NCI-H1092 (cell line): ENCODE data around the gene NPSR1.
"Not testable (repeated sequence)": the region's sequence is repeated elsewhere in the genome, so short reads cannot be mapped to it uniquely, and the experiment has no call there.

Source experiments
- DNase-seq: peaks from one replicate; lab custom pipeline; 2025; lab: John Stamatoyannopoulos, UW

The NPSR1 gene

GRCh38 chr7:34869057-34869456 lies 211.0 kb downstream of the NPSR1 start:
- DNase-seq: no peak

DNA sequence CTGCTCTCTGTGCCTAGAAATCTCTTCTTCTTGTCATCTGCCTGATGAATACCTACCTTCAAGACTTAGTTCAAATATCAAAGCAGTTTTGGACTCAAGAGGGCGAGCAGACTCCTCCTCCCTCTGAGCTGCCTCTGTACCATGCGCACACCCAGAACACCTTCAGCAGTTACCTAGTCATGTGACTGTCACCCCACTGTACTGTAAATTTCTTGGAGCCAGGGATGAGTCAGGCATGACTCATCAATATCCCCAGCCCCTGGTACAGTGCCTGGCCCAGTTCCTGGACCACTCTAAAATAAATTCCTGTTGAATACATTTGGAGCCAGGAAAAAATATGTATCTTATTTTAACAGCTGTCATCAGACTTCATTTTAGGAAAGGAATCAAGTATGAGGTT lies 212.0 kb downstream of the NPSR1 start:
- not testable (repeated sequence) for DNase-seq

- DNase-seq: not testable (repeated sequence)
These were observed 216.3 kb downstream of the NPSR1 start for GRCh38 chr7:34874329-34874728.

GRCh38 chr7:34875481-34875880 lies 217.5 kb downstream of the NPSR1 start:
- DNase-seq: no peak

DNA sequence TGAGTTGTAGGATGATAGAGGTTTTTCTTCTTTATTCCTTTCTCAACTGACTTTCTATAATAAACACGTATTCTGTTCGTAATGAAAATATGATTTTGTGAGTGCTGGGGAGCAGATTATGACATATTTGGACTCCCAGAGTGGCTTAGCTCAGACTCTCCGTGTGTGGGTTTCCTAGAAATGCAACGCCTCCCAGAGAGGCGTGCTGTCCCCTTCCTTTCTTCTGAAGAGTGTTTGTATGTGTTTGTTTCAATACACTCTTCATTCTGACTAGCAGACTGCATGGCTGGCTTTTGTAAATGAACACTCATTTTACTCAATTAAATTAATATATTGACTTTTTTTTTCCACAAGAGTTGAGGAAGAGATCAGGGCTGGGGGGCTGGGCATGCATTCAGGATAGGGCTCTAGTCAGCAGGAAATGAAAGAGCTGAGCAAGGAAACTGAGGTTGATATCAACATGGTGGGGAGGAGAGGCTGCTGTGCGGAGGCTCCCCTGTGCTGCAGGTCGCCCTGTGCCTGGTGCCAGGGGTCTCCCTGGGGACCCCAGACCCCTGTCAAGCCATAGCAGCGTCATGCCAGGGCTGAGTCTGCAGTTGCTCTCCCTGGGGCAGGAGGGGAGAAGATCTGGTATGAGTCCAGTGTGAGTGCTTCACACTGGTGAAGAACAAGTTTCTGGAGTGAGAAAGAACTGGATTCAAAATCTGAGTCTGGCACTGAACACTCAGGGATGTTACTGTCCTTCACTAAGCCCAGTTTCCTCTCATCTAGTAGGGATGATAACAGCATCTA lies 221.1 kb downstream of the NPSR1 start:
- DNase-seq: not testable (repeated sequence)

DNA sequence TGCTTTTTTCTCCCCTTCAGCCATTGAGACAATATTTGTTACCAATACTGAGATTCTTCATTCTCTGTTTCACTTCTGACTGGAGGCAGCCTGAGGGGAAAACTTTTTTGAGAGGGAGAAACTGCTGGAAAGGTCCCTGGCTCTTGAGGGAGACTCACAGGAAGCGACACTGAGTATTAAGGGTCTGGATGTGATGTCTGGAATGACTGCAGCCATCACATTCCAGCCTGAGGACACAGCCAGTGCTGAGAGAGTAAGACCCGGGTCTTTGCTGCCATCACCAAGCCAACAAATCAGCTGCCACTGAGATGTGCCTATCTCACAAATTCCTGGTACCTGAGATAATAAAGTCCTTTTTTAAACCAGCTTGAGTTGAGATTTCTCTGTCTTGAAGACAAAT lies 221.9 kb downstream of the NPSR1 start:
- DNase-seq: no peak

DNA sequence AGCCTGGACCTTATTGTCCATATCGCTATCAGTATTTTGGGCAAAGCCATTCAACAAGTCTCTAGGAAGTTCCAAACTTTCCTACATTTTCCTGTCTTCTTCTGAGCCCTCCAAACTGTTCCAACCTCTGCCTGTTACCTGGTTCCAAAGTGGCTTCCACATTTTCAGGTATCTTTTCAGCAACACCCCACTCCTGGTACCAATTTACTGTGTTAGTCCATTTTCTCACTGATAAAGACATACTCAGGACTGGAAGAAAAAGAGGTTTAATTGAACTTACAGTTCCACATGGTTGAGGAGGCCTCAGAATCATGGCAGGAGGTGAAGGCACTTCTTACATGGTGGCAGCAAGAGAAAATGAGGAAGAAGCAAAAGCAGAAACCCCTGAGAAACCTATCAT lies 225.8 kb downstream of the NPSR1 start:
- not testable (repeated sequence) for DNase-seq

DNA sequence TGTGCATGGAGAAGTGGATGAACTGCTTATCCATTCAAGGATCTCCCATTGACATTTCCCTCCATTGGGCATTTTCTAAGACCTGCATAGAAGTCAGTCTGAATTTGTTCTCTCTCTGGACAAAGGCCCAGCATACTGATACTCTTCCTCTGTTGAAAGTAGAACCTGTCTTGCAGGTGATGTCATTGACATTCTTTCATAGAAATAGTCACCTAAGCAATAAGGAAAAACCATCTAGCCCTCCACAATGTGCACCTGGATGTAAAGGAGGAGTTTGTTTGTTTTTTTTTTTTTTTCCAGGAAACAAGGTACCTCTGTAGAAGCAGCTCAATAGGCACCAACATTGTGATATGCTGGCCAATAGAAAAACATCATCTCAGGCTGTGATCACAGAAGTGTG lies 228.8 kb downstream of the NPSR1 start:
- DNase-seq: no peak

DNA sequence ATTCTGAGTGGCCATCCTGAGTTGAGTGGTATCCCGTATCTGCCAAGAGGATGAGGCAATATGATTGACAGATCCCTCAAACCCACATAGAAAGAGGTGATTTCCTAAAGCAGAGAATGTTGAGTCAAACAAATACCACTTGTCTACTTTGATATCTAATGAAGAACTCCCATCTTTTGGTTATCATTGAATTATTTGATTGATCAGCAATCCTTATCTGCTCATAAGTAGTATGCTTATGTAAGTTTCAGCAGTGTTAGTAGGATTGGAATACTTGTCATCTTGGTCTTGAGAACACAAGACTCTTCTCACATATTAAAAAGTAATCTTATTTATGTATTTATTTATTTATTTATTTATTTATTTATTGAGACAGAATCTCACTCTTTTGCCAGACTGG lies 231.9 kb downstream of the NPSR1 start:
- DNase-seq: no peak

DNA sequence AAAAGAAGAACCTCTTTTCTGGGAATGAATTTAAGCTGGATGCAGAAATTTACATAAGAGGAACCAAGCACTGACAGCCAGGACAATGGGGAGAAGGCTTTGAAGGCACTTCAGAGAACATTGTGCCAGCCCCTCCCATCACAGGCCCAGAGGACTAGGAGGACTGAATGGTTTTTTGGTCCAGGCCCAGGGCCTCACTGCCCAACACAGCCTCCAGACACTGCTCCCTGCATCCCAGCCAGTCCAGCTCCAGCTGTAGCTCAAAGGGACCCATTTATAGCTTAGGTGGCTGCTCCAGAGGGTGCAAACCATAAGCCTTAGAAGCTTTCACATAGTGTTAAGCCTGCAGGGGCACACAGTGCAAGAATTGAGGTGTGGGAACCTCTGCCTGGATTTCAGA lies 237.2 kb downstream of the NPSR1 start:
- no peak for DNase-seq
